GM21515 (cell line): Measurements from ENCODE around the gene MAST2.
A peak's percentile ranks its signal among the peaks of the same experiment; 100 is the strongest.
"Not testable (repeated sequence)": the region's sequence is repeated elsewhere in the genome, so short reads cannot be mapped to it uniquely, and the experiment has no call there.

Experiments used
- ATAC-seq: cut with Tn5 transposase; IDR thresholded peaks from one replicate; pipeline ENCODE4 v1.9.1; 2021; ENCODE audit not compliant: unreplicated experiment

MAST2 gene

GRCh38 chr1:45809761-45810160, 6.3 kb downstream of the MAST2 start:
- ATAC-seq, result no peak

GRCh38 chr1:45814776-45815175, 11.4 kb downstream of the MAST2 start:
- no peak for ATAC-seq

GRCh38 chr1:45815667-45816458, 12.5 kb downstream of the MAST2 start:
- no peak for ATAC-seq

- ATAC-seq, result no peak
These were observed 16.8 kb downstream of the MAST2 start for GRCh38 chr1:45820173-45820572.

GRCh38 chr1:45820788-45821187, 17.4 kb downstream of the MAST2 start:
- no peak for ATAC-seq

GRCh38 chr1:45822644-45823043, 19.2 kb downstream of the MAST2 start:
- no peak for ATAC-seq

GRCh38 chr1:45824607-45825006, 21.2 kb downstream of the MAST2 start:
- no peak for ATAC-seq

- no peak for ATAC-seq
These were observed 23.8 kb downstream of the MAST2 start for GRCh38 chr1:45827256-45827655.

- no peak for ATAC-seq
These were observed 25.4 kb downstream of the MAST2 start for GRCh38 chr1:45828841-45829240.

- no peak for ATAC-seq
These were observed 29.9 kb downstream of the MAST2 start for GRCh38 chr1:45833361-45833760.

- ATAC-seq, result no peak
These were observed 31.3 kb downstream of the MAST2 start for GRCh38 chr1:45834689-45835088.

- no peak for ATAC-seq
These were observed 33.0 kb downstream of the MAST2 start for GRCh38 chr1:45836451-45836850.

GRCh38 chr1:45836861-45837260, 33.4 kb downstream of the MAST2 start:
- ATAC-seq, result not testable (repeated sequence)

- not testable (repeated sequence) for ATAC-seq
These were observed 34.9 kb downstream of the MAST2 start for GRCh38 chr1:45838322-45838721.

- ATAC-seq, result peak; percentile 42
These were observed 37.3 kb downstream of the MAST2 start for GRCh38 chr1:45840704-45841103.

GRCh38 chr1:45842786-45843185, 39.4 kb downstream of the MAST2 start:
- ATAC-seq, result no peak

- no peak for ATAC-seq
These were observed 40.1 kb downstream of the MAST2 start for GRCh38 chr1:45843474-45843905.

- ATAC-seq, result not testable (repeated sequence)
These were observed 40.6 kb downstream of the MAST2 start for GRCh38 chr1:45844000-45844399.

- ATAC-seq, result no peak
These were observed 43.5 kb downstream of the MAST2 start for GRCh38 chr1:45846931-45847330.

GRCh38 chr1:45848097-45848496, 44.7 kb downstream of the MAST2 start:
- no peak for ATAC-seq

GRCh38 chr1:45848714-45849113, 45.3 kb downstream of the MAST2 start:
- no peak for ATAC-seq

- ATAC-seq, result no peak
These were observed 46.6 kb downstream of the MAST2 start for GRCh38 chr1:45850017-45850416.

- ATAC-seq, result no peak
These were observed 51.3 kb downstream of the MAST2 start for GRCh38 chr1:45854724-45855123.
